HEK293T (cell line): ENCODE data around the gene TNFAIP8L2.

ENCODE experiments used
- BHLHE40 ChIP-seq: fragments of 450-650 bp; IDR thresholded peaks from 2 replicates; pipeline ENCODE4 v1.6.1; 2016; ENCODE audit warnings: mild to moderate bottlenecking, moderate library complexity, borderline replicate concordance
- CTBP1 ChIP-seq: fragments of 450-650 bp; IDR thresholded peaks from 2 replicates; pipeline ENCODE4 v1.6.1; 2016; ENCODE audit warnings: borderline replicate concordance
- ELF4 ChIP-seq: fragments of 450-650 bp; IDR thresholded peaks from 2 replicates; pipeline ENCODE4 v1.6.1; 2017; ENCODE audit warnings: antibody characterized with exemption
- FOXA1 ChIP-seq: fragments of 450-650 bp; IDR thresholded peaks from 2 replicates; pipeline ENCODE4 v1.6.1; 2016; ENCODE audit warnings: mild to moderate bottlenecking
- FOXK2 ChIP-seq: fragments of 450-650 bp; IDR thresholded peaks from 2 replicates; pipeline ENCODE4 v1.6.1; 2016; ENCODE audit warnings: mild to moderate bottlenecking
- FOXM1 ChIP-seq: fragments of 450-650 bp; IDR thresholded peaks from 2 replicates; pipeline ENCODE4 v1.6.1; 2017; ENCODE audit warnings: mild to moderate bottlenecking, borderline replicate concordance
- HDGF ChIP-seq: fragments of 450-650 bp; IDR thresholded peaks from 2 replicates; pipeline ENCODE4 v1.6.1; 2017; ENCODE audit warnings: antibody characterized with exemption, borderline replicate concordance
- L3MBTL2 ChIP-seq: fragments of 450-650 bp; conservative IDR thresholded peaks from 2 replicates; pipeline ENCODE4 v1.6.1; 2016; ENCODE audit warnings: mild to moderate bottlenecking
- LEF1 ChIP-seq: fragments of 450-650 bp; IDR thresholded peaks from 2 replicates; pipeline ENCODE4 v1.6.1; 2017; ENCODE audit warnings: mild to moderate bottlenecking, borderline replicate concordance
- PKNOX1 ChIP-seq: fragments of 450-650 bp; IDR thresholded peaks from 2 replicates; pipeline ENCODE4 v1.6.1; 2016
- SP1 ChIP-seq: fragments of 450-650 bp; IDR thresholded peaks from 2 replicates; pipeline ENCODE4 v1.6.1; 2017
- SUZ12 ChIP-seq: fragments of 450-650 bp; IDR thresholded peaks from 2 replicates; pipeline ENCODE4 v1.6.1; 2016; ENCODE audit warnings: mild to moderate bottlenecking
- TARDBP ChIP-seq: fragments of 450-650 bp; IDR thresholded peaks from 2 replicates; pipeline ENCODE4 v1.6.1; 2016
- ZNF384 ChIP-seq: fragments of 450-650 bp; IDR thresholded peaks from 2 replicates; pipeline ENCODE4 v1.6.1; 2016

GRCh38 chr1:151124763-151125403 lies 31.6 kb upstream of the TNFAIP8L2 start:
- TF ChIP-seq FOXA1, result no peak
- TF ChIP-seq LEF1, result no peak
- TF ChIP-seq BHLHE40, result no peak
- no peak for TF ChIP-seq PKNOX1
- no peak for TF ChIP-seq SP1
- TF ChIP-seq SUZ12, result no peak
- TF ChIP-seq ELF4, result no peak
- no peak for TF ChIP-seq FOXK2
- no peak for TF ChIP-seq CTBP1
- no peak for TF ChIP-seq ZNF384
- TF ChIP-seq TARDBP, result no peak
- TF ChIP-seq FOXM1, result no peak
- no peak for TF ChIP-seq L3MBTL2
- no peak for TF ChIP-seq HDGF
